HCT116 (cell line): Measurements from ENCODE around the gene SEMA4F.

Experiments used
- ATF3 ChIP-seq: IDR thresholded peaks from 2 replicates; pipeline ENCODE4 v1.6.1; 2012
- TCF7L2 ChIP-seq: IDR thresholded peaks from 2 replicates; pipeline ENCODE4 v1.7.0; 2011; ENCODE audit warnings: borderline replicate concordance, inconsistent platforms; ENCODE audit not compliant: insufficient read depth, insufficient read length; ENCODE audit errors: extremely low read depth
- TF ChIP-seq, protein P1 (sequence below), 3 experiments: fragments of 200-600 bp in 1 of 3; sonication (generic) in 1 of 3; IDR thresholded peaks in 2 of 3; conservative IDR thresholded peaks in 1 of 3; 2 replicates each; pipeline ENCODE4 v1.5.1; 2012 to 2017; ENCODE audit warnings: low read depth in 2 of 3, low read length in 2 of 3, antibody characterized with exemption in 1 of 3, borderline replicate concordance in 1 of 3, control low read depth in 1 of 3, mild to moderate bottlenecking in 1 of 3, mixed read lengths in 1 of 3, mixed run types in 1 of 3, moderate library complexity in 1 of 3; ENCODE audit not compliant: insufficient read depth in 1 of 3
- TF ChIP-seq, protein P2 (sequence below): IDR thresholded peaks from 2 replicates; pipeline ENCODE4 v1.6.1; 2011; ENCODE audit warnings: mild to moderate bottlenecking, low read length, moderate library complexity; ENCODE audit not compliant: insufficient replicate concordance; ENCODE audit errors: extremely low read depth

- TF ChIP-seq, protein P1, sequence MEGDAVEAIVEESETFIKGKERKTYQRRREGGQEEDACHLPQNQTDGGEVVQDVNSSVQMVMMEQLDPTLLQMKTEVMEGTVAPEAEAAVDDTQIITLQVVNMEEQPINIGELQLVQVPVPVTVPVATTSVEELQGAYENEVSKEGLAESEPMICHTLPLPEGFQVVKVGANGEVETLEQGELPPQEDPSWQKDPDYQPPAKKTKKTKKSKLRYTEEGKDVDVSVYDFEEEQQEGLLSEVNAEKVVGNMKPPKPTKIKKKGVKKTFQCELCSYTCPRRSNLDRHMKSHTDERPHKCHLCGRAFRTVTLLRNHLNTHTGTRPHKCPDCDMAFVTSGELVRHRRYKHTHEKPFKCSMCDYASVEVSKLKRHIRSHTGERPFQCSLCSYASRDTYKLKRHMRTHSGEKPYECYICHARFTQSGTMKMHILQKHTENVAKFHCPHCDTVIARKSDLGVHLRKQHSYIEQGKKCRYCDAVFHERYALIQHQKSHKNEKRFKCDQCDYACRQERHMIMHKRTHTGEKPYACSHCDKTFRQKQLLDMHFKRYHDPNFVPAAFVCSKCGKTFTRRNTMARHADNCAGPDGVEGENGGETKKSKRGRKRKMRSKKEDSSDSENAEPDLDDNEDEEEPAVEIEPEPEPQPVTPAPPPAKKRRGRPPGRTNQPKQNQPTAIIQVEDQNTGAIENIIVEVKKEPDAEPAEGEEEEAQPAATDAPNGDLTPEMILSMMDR (IDR thresholded peaks at IDR 0.05 in 2 of 3, conservative IDR thresholded peaks at IDR 0.05 in 1 of 3; ENCODE audit: borderline replicate concordance in 1 of 3, insufficient read depth in 1 of 3, low read depth in 2 of 3, low read length in 2 of 3): no peak
- no peak for TF ChIP-seq ATF3
- no peak for TF ChIP-seq TCF7L2
- TF ChIP-seq, protein P2, sequence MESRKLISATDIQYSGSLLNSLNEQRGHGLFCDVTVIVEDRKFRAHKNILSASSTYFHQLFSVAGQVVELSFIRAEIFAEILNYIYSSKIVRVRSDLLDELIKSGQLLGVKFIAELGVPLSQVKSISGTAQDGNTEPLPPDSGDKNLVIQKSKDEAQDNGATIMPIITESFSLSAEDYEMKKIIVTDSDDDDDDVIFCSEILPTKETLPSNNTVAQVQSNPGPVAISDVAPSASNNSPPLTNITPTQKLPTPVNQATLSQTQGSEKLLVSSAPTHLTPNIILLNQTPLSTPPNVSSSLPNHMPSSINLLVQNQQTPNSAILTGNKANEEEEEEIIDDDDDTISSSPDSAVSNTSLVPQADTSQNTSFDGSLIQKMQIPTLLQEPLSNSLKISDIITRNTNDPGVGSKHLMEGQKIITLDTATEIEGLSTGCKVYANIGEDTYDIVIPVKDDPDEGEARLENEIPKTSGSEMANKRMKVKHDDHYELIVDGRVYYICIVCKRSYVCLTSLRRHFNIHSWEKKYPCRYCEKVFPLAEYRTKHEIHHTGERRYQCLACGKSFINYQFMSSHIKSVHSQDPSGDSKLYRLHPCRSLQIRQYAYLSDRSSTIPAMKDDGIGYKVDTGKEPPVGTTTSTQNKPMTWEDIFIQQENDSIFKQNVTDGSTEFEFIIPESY: no peak
These were observed 5.4 kb downstream of the SEMA4F start for GRCh38 chr2:74659462-74659861.
